ENCODE measurements around the gene ZDHHC11.
A peak's percentile ranks its signal among the peaks of the same experiment; 100 is the strongest.

Gene ZDHHC11

DNA sequence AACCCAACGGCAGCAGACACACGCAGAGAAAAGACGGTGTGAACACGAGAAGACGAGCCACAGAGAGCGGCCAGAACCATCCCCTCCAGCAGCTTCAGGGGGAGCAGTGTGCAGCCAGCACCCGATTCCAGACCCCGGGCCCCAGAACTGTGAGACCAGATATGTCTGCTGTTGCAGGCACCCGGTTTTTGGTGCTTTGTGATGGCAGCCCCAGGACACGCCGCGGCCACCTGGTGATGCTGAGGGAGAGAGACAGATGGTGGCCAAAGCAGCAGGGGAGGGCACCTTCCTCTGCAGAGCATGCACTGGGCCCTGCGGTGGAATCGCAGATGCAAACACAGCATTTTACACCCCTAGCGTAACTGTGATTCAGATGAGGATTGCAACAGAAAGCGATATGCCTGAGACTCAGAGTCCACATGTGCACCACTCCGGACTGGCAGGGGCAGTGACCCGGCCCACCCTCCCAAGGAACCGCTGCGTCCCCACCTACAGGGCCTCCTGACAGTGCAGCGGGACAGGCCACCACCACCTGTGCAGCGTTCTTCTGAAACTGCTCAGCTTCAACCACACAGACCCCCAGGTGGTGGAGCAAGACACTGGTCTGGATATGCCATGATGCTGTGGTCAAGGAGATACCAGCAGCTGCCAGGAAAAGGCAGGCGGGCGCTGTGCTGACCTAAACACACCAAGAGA lies 90.3 kb downstream of the ZDHHC11 start:
- Histone ChIP-seq H2BK120ac (ENCODE audit: insufficient read depth, low read length, poor library complexity) (no peak overlapping the region), H4K12ac (ENCODE audit: low read depth, low read length) (no peak overlapping the region), H3K4me1 (ENCODE audit: control insufficient read depth in 1 of 2, insufficient read depth in 2 of 2, low read length in 2 of 2) (peaks cover 5 to 6% of the 10 kb centered on the region in 2 experiments), H2BK12ac (ENCODE audit: low read length) (no peak overlapping the region), H3K4me3 (ENCODE audit: low read depth, low read length) (no peak overlapping the region), H3K79me2 (ENCODE audit: control insufficient read depth, insufficient read depth, low read length, poor library complexity) (no peaks in the 10 kb centered on the region), H2AK5ac (ENCODE audit: low read length) (no peak overlapping the region), H3K36me3 (ENCODE audit: control insufficient read depth in 1 of 2, insufficient read depth in 2 of 2, low read length in 2 of 2) (no peaks in the 10 kb centered on the region), H3K79me1 (ENCODE audit: low read length) (no peaks in the 10 kb centered on the region), H3K18ac (ENCODE audit: low read length) (no peak overlapping the region), H3K23ac (ENCODE audit: low read length) (no peak overlapping the region), H3K9ac (ENCODE audit: low read length) (no peak overlapping the region), H4K8ac (ENCODE audit: low read depth, low read length) (no peak overlapping the region), H4K91ac (ENCODE audit: low read depth, low read length) (no peak overlapping the region), H3K14ac (ENCODE audit: low read length) (no peak overlapping the region), H3K4me2 (ENCODE audit: low read length) (no peak overlapping the region), H2AFZ (ENCODE audit: insufficient read depth, low read length, poor library complexity) (no peak overlapping the region), H3K27me3 (ENCODE audit: insufficient read depth, low read length) (no peaks in the 10 kb centered on the region), H2BK5ac (ENCODE audit: low read depth, low read length, poor library complexity) (no peak overlapping the region), H3K9me3 (ENCODE audit: insufficient read depth, low read depth, low read length) (peaks cover 22% of the 10 kb centered on the region), H3K27ac (ENCODE audit: low read depth, low read length) (no peak overlapping the region), H3K4ac (ENCODE audit: low read depth, low read length) (no peak overlapping the region)
- no CpG with 5 or more reads among the region's 24 CpGs for WGBS (ENCODE audit: extremely low coverage, insufficient coverage, insufficient read length)
- no peak for DNase-seq

DNA sequence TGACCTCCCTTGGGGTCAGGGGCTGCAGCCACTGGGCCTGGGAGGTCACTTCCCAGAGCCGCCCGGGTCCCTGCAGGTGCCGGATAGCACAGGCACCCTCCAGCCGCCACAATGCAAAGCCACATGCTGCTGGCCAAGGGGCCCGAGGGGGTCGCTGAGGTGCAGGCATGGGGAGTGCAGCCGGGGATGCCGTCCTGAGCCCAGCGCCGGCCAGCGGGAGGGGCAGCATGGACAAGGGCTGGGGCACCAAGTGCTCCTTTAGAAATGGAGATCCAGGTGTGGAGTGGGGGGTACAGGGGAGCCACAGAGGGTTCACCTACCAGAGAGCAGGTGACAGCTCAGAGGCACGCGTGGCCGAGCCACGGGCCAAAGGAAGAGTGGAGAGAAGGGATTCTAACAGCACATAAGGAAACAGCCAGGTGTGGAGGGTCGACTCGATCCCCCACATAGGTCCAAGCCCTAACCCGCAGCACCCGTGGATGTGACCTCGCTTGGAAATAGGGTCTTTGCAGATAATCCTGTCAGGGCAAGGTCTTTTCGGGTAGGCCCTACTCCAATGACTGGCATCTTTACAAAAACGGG lies 90.9 kb downstream of the ZDHHC11 start:
- Histone ChIP-seq H3K4me2 (ENCODE audit: low read length) (no peak overlapping the region), H3K27me3 (ENCODE audit: insufficient read depth, low read length) (no peaks in the 10 kb centered on the region), H3K18ac (ENCODE audit: low read length) (no peak overlapping the region), H3K4ac (ENCODE audit: low read depth, low read length) (no peak overlapping the region), H3K4me1 (ENCODE audit: control insufficient read depth in 1 of 2, insufficient read depth in 2 of 2, low read length in 2 of 2) (peaks cover 5 to 6% of the 10 kb centered on the region in 2 experiments), H3K9ac (ENCODE audit: low read length) (no peak overlapping the region), H2AK5ac (ENCODE audit: low read length) (no peak overlapping the region), H3K14ac (ENCODE audit: low read length) (no peak overlapping the region), H3K9me3 (ENCODE audit: insufficient read depth, low read depth, low read length) (peaks cover 22% of the 10 kb centered on the region), H2BK12ac (ENCODE audit: low read length) (no peak overlapping the region), H3K79me1 (ENCODE audit: low read length) (no peaks in the 10 kb centered on the region), H3K27ac (ENCODE audit: low read depth, low read length) (no peak overlapping the region), H4K8ac (ENCODE audit: low read depth, low read length) (no peak overlapping the region), H2BK120ac (ENCODE audit: insufficient read depth, low read length, poor library complexity) (no peak overlapping the region), H2BK5ac (ENCODE audit: low read depth, low read length, poor library complexity) (no peak overlapping the region), H3K36me3 (ENCODE audit: control insufficient read depth in 1 of 2, insufficient read depth in 2 of 2, low read length in 2 of 2) (no peaks in the 10 kb centered on the region), H3K23ac (ENCODE audit: low read length) (no peak overlapping the region), H3K4me3 (ENCODE audit: low read depth, low read length) (no peak overlapping the region), H4K91ac (ENCODE audit: low read depth, low read length) (no peak overlapping the region), H3K79me2 (ENCODE audit: control insufficient read depth, insufficient read depth, low read length, poor library complexity) (no peaks in the 10 kb centered on the region), H2AFZ (ENCODE audit: insufficient read depth, low read length, poor library complexity) (no peak overlapping the region), H4K12ac (ENCODE audit: low read depth, low read length) (no peak overlapping the region)
- DNase-seq = no peak
- WGBS (ENCODE audit: extremely low coverage, insufficient coverage, insufficient read length) = no CpG with 5 or more reads among the region's 22 CpGs

DNA sequence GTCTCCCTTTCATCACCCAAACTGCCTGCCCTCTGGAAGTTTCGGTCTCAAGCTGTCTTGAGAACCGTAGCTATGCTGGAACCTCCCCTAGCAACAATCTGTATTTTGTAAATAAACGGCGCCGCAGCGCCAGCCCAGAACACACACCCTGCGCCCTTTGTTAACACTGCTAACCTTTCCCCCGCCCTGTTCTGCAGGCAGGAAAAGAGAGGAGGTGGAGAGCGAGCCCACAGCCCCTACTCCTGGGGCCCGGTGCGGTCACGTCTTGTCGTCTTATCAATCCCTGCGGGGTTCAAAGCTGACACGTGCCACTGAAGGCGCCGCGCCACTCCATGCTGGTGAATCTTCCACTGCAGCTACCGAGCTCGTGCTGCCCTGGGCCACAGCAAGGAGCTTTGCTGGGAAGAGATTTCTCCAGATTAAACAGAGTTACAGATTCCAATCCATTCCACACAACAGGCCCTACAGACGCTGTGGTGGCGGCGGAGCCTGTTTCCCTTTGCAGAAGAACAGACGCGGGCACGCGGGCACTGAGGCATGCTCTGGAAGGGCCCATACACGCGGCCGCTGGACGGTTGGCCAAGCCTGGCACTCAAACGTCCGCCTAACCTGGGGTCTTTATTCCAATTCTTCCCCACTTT lies 91.6 kb downstream of the ZDHHC11 start:
- Histone ChIP-seq H3K4me1 (ENCODE audit: control insufficient read depth in 1 of 2, insufficient read depth in 2 of 2, low read length in 2 of 2) (peaks cover 5 to 6% of the 10 kb centered on the region in 2 experiments), H2AK5ac (ENCODE audit: low read length) (no peak overlapping the region), H3K23ac (ENCODE audit: low read length) (no peak overlapping the region), H2BK5ac (ENCODE audit: low read depth, low read length, poor library complexity) (no peak overlapping the region), H3K4ac (ENCODE audit: low read depth, low read length) (no peak overlapping the region), H3K9ac (ENCODE audit: low read length) (no peak overlapping the region), H3K18ac (ENCODE audit: low read length) (no peak overlapping the region), H2AFZ (ENCODE audit: insufficient read depth, low read length, poor library complexity) (no peak overlapping the region), H3K4me3 (ENCODE audit: low read depth, low read length) (no peak overlapping the region), H3K27ac (ENCODE audit: low read depth, low read length) (no peak overlapping the region), H3K79me1 (ENCODE audit: low read length) (no peaks in the 10 kb centered on the region), H3K79me2 (ENCODE audit: control insufficient read depth, insufficient read depth, low read length, poor library complexity) (no peaks in the 10 kb centered on the region), H3K9me3 (ENCODE audit: insufficient read depth, low read depth, low read length) (peaks cover 21% of the 10 kb centered on the region), H3K14ac (ENCODE audit: low read length) (no peak overlapping the region), H4K12ac (ENCODE audit: low read depth, low read length) (no peak overlapping the region), H3K36me3 (ENCODE audit: control insufficient read depth in 1 of 2, insufficient read depth in 2 of 2, low read length in 2 of 2) (no peaks in the 10 kb centered on the region), H3K4me2 (ENCODE audit: low read length) (no peak overlapping the region), H4K91ac (ENCODE audit: low read depth, low read length) (no peak overlapping the region), H2BK12ac (ENCODE audit: low read length) (no peak overlapping the region), H3K27me3 (ENCODE audit: insufficient read depth, low read length) (no peaks in the 10 kb centered on the region), H2BK120ac (ENCODE audit: insufficient read depth, low read length, poor library complexity) (no peak overlapping the region), H4K8ac (ENCODE audit: low read depth, low read length) (no peak overlapping the region)
- no CpG with 5 or more reads among the region's 33 CpGs for WGBS (ENCODE audit: extremely low coverage, insufficient coverage, insufficient read length)
- DNase-seq = peak; percentile 88 to 100

DNA sequence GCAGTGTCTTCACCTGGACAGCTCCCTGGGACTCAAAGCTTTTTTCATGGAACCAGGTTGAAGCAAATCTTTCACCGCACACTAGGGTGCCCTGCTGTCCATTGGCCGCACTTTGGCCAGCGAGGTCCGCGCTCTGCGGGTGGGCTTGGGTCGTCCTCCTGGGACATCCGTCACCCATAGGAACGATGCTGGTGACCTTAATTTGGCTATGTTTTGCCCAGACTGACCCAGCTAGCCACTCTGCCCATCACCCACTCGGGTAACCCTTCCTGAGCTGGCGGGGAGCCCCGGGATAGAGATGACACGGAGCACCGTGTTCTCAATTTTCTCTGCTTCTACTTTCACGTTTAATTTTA lies 92.1 kb downstream of the ZDHHC11 start:
- WGBS (ENCODE audit: extremely low coverage, insufficient coverage, insufficient read length) = no CpG with 5 or more reads among the region's 15 CpGs
- H4K8ac ChIP-seq (ENCODE audit: low read depth, low read length) = no peak overlapping the region
- H3K27me3 ChIP-seq (ENCODE audit: insufficient read depth, low read length) = no peaks in the 10 kb centered on the region
- no peak overlapping the region for H2AK5ac ChIP-seq (ENCODE audit: low read length)
- no peak overlapping the region for H3K23ac ChIP-seq (ENCODE audit: low read length)
- no peak overlapping the region for H3K27ac ChIP-seq (ENCODE audit: low read depth, low read length)
- H3K9me3 ChIP-seq (ENCODE audit: insufficient read depth, low read depth, low read length) = peaks cover 17% of the 10 kb centered on the region
- no peak overlapping the region for H2BK5ac ChIP-seq (ENCODE audit: low read depth, low read length, poor library complexity)
- H3K4ac ChIP-seq (ENCODE audit: low read depth, low read length) = no peak overlapping the region
- H4K91ac ChIP-seq (ENCODE audit: low read depth, low read length) = no peak overlapping the region
- DNase-seq = no peak
- H4K12ac ChIP-seq (ENCODE audit: low read depth, low read length) = no peak overlapping the region
- H3K9ac ChIP-seq (ENCODE audit: low read length) = no peak overlapping the region
- H3K14ac ChIP-seq (ENCODE audit: low read length) = no peak overlapping the region
- H3K4me3 ChIP-seq (ENCODE audit: low read depth, low read length) = no peak overlapping the region
- H3K18ac ChIP-seq (ENCODE audit: low read length) = no peak overlapping the region
- H3K36me3 ChIP-seq (ENCODE audit: control insufficient read depth in 1 of 2, insufficient read depth in 2 of 2, low read length in 2 of 2) = no peaks in the 10 kb centered on the region
- H3K79me1 ChIP-seq (ENCODE audit: low read length) = no peaks in the 10 kb centered on the region
- no peak overlapping the region for H2BK12ac ChIP-seq (ENCODE audit: low read length)
- H3K79me2 ChIP-seq (ENCODE audit: control insufficient read depth, insufficient read depth, low read length, poor library complexity) = no peaks in the 10 kb centered on the region
- H2BK120ac ChIP-seq (ENCODE audit: insufficient read depth, low read length, poor library complexity) = no peak overlapping the region
- H3K4me2 ChIP-seq (ENCODE audit: low read length) = no peak overlapping the region
- no peak overlapping the region for H2AFZ ChIP-seq (ENCODE audit: insufficient read depth, low read length, poor library complexity)
- H3K4me1 ChIP-seq (ENCODE audit: control insufficient read depth in 1 of 2, insufficient read depth in 2 of 2, low read length in 2 of 2) = peaks cover 5 to 6% of the 10 kb centered on the region in 2 experiments
